Choroid plexus epithelial cell (primary cell): Measurements from ENCODE around the gene TYW5.
"Not testable (repeated sequence)": the region's sequence is repeated elsewhere in the genome, so short reads cannot be mapped to it uniquely, and the experiment has no call there.

Source experiments
- DNase-seq: peaks from one replicate; pipeline ENCODE4 v3.0.0-alpha.2; 2010; ENCODE audit warnings: low read depth
- H3K4me3 ChIP-seq: 2 replicates; pipeline ENCODE4 v1.5.1; 2011; ENCODE audit warnings: low read depth, mild to moderate bottlenecking, control low read depth, low read length, moderate library complexity
- CTCF ChIP-seq: conservative IDR thresholded peaks from 2 replicates; pipeline ENCODE4 v1.5.1; 2011; ENCODE audit warnings: low read depth, mild to moderate bottlenecking, control low read depth, inconsistent platforms, low read length, moderate library complexity

Gene TYW5

DNA sequence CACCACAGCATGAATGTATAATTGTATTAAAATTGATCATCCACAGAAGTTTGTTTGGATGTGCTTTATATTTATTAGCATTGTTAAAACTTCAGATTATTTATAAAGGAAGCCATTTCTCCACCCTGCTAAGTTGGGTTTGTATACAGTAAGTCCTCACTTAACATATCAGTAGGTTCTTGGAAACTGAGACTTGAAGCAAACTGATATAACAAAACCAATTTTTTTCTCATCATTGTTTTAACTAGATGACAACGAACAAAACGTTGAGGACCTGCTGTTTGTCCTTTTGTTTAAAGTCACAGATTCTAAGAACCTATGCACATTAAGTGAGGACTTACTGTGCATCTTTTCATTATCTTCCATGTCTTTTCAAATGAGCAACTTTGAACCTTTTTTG, 27.1 kb downstream of the TYW5 start:
- TF ChIP-seq CTCF = no peak

GRCh38 chr2:199926806-199927205, 28.5 kb downstream of the TYW5 start:
- TF ChIP-seq CTCF = no peak
- no peak for DNase-seq
- H3K4me3 ChIP-seq = no peak overlapping the region

More for the DNA sequence above, 27.1 kb downstream of the TYW5 start:
- no peak for DNase-seq
- H3K4me3 ChIP-seq = no peak overlapping the region

DNA sequence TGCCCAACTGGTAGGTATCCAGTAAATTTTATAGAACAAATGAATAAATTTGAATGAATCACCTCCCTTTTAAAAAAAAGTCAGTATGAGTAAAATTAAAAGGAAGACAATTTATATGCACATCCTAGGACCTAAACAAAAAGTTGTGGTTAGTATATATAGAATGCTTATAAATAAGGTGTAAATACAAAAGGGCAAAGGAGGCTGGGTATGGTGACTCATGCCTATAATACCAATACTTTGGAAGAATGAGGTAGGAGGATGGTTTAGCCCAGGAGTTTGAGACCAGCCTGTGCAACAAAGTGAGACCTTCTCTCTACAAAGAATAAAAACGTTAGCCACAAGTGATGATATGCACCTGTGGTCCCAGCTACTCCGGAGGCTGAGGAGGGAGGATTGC, 31.4 kb downstream of the TYW5 start:
- no peak overlapping the region for H3K4me3 ChIP-seq
- TF ChIP-seq CTCF = no peak
- DNase-seq = no peak

DNA sequence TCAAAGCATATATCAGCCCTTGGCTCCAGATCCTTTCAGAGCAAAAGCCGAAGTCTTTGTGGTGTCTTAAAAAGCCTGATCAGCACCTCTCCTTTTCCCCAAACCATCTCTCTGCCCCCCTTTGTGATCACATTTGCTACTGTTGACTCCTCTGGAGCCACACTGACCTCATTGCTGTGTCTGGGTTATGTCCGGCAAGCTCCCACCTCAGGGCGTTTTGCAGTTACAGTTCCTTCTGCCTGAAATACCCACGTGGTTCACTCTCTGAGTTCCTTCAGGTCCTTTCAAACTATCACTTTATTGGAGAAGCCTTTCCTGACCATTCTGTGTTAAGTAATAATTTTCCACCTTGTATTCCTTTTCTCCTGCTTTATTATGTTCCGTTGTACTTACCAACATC, 32.4 kb downstream of the TYW5 start:
- no peak for TF ChIP-seq CTCF
- peak; percentile 26 for DNase-seq
- no peak overlapping the region for H3K4me3 ChIP-seq

DNA sequence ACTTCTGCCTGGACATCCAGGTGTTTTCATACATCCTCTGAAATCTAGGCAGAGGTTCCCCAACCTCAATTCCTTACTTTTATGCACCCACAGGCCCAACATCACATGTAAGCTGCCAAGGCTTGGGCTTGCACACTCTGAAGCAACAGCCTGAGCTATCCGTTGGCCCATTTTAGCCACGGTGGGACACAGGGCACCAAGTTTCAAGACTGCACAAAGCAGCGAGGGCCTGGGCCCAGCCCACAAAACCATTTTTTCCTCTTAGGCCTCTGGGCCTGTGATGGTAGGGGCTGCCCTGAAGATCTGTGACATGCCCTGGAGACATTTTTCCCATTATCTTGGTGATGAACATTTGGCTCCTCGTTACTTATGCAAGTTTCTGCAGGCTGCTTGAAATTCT, 38.3 kb downstream of the TYW5 start:
- DNase-seq = no peak
- no peak overlapping the region for H3K4me3 ChIP-seq
- no peak for TF ChIP-seq CTCF

DNA sequence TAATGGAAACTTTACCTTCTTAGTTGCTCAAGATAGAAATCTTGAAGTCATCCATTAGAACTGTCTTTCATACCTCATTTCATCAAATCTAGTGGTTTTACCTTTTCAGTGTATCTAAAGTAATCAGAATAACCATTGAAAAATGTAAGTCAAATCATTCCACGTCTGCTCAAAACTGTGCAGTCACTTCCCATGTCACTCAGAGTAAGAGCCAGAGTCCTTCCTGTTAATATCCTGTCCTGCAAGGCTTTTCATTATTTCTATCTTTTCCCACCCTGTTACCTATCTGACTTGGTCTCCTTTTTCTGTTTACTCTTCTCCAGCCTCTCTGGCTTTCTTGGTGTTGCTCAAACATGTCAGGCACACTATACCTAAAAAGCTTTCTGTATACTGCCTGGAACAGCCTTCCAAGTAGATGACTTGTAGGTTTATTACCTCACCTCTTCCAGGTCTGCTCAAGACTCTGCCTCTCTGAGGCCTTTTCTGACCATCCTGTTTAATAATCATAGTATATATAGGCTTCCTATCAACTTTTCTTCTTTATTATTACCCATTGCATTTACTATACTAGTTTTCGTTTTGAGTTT, 40.8 kb downstream of the TYW5 start:
- DNase-seq = no peak
- H3K4me3 ChIP-seq = no peak overlapping the region
- TF ChIP-seq CTCF = no peak

- H3K4me3 ChIP-seq = peak overlapping the region; percentile 96
- not testable (repeated sequence) for DNase-seq
Measured at GRCh38 chr2:199912553-199913114, 42.7 kb downstream of the TYW5 start.
